Endodermal cell (in vitro differentiated cells): ENCODE results near the gene NKD1. TPM values are rescaled to one million over a fixed set of nuclear protein-coding genes. Genes with fewer than 3 reads are reported as not detected.
A peak's percentile ranks its signal among the peaks of the same experiment; 100 is the strongest.

ENCODE experiments used
- DNase-seq: peaks from one replicate; pipeline ENCODE4 v3.0.0-alpha.2; 2017
- H3K27ac ChIP-seq: 2 replicates; pipeline ENCODE4 v1.5.1; 2013; ENCODE audit warnings: mild to moderate bottlenecking, low read depth, low read length, moderate library complexity
- H3K27me3 ChIP-seq: 2 replicates; pipeline ENCODE4 v1.6.1; 2013; ENCODE audit warnings: mild to moderate bottlenecking, low read length, moderate library complexity; ENCODE audit not compliant: insufficient read depth, control insufficient read depth, poor library complexity, severe bottlenecking
- H3K36me3 ChIP-seq: 2 replicates; pipeline ENCODE4 v1.7.0; 2013; ENCODE audit warnings: mild to moderate bottlenecking, low read length, moderate library complexity; ENCODE audit not compliant: control insufficient read depth, insufficient read depth
- H3K4me1 ChIP-seq: one replicate; pipeline ENCODE4 v1.7.0; 2013; ENCODE audit warnings: low read length; ENCODE audit not compliant: control insufficient read depth, insufficient read depth
- H3K4me3 ChIP-seq: 2 replicates; pipeline ENCODE4 v1.5.1; 2013; ENCODE audit warnings: mild to moderate bottlenecking, low read length, moderate library complexity
- H3K9ac ChIP-seq: 2 replicates; pipeline ENCODE4 v1.6.1; 2013; ENCODE audit warnings: mild to moderate bottlenecking, low read length, moderate library complexity; ENCODE audit not compliant: poor library complexity, severe bottlenecking; ENCODE audit errors: extremely low read depth
- H3K9me3 ChIP-seq: 2 replicates; pipeline ENCODE4 v1.6.1; 2013; ENCODE audit warnings: mild to moderate bottlenecking, low read length, moderate library complexity; ENCODE audit not compliant: control insufficient read depth
- H3K27ac Mint-ChIP-seq: 2 replicates; pipeline ENCODE4 v1.8.0; 2020; ENCODE audit warnings: mixed read lengths
- H3K27me3 Mint-ChIP-seq: 2 replicates; pipeline ENCODE4 v1.8.0; 2021; ENCODE audit warnings: mild to moderate bottlenecking, mixed read lengths; ENCODE audit not compliant: insufficient read depth
- H3K36me3 Mint-ChIP-seq: 2 replicates; pipeline ENCODE4 v1.8.0; 2020; ENCODE audit warnings: low read depth, mixed read lengths
- H3K4me1 Mint-ChIP-seq: 2 replicates; pipeline ENCODE4 v1.8.0; 2020; ENCODE audit warnings: mixed read lengths
- H3K4me3 Mint-ChIP-seq: 2 replicates; pipeline ENCODE4 v1.8.0; 2020; ENCODE audit warnings: mild to moderate bottlenecking, moderate library complexity, mixed read lengths
- H3K9me3 Mint-ChIP-seq: 2 replicates; pipeline ENCODE4 v1.8.0; 2020; ENCODE audit warnings: mild to moderate bottlenecking, mixed read lengths
- CTCF ChIP-seq: fragments of 200-600 bp; sonication (generic); conservative IDR thresholded peaks from 2 replicates; pipeline ENCODE4 v1.5.0; 2021; ENCODE audit warnings: antibody characterized with exemption, mild to moderate bottlenecking
- WGBS, 2 experiments: methylation state at CpG; one replicate each; pipeline versions ENCODE4 v1.1.5 to v1.1.7; 2013; ENCODE audit warnings: missing lambda C conversion rate in 2 of 2, mixed read lengths in 1 of 2; ENCODE audit not compliant: insufficient coverage in 1 of 2, insufficient read length in 1 of 2; 5-methylcytosine and 5-hydroxymethylcytosine counted together
- total RNA-seq, 2 donors: library from RNA; stranded (reverse); fragmentation: NEBNext Ultra II Directional in 1 of 2; extraction: Animal tissue kit (Norgen Biotek cat#: 25700) in 1 of 2; gene quantifications; 2 replicates in 1 of 2; 3 replicates in 1 of 2; pipeline ENCODE4 v1.2.1, GENCODE V29; 2021

The NKD1 gene
- total RNA-seq, 2 donors from 2014 or later: 7.0 to 9.5 TPM

GRCh38 chr16:50615891-50616290 lies 67.7 kb downstream of the NKD1 start:
- H3K4me1 ChIP-seq: no peaks in the 10 kb centered on the region
- Mint-ChIP-seq H3K9me3 (no peaks in the 10 kb centered on the region), H3K36me3 (no peaks in the 10 kb centered on the region), H3K4me1 (peaks cover 19% of the 10 kb centered on the region), H3K27me3 (no peaks in the 10 kb centered on the region), H3K27ac (no peak overlapping the region), H3K4me3 (no peak overlapping the region)
- no peak overlapping the region for H3K4me3 ChIP-seq
- DNase-seq: no peak
- H3K27ac ChIP-seq: no peak overlapping the region
- H3K9ac ChIP-seq: no peak overlapping the region
- H3K27me3 ChIP-seq: no peaks in the 10 kb centered on the region
- peaks cover 4% of the 10 kb centered on the region for H3K36me3 ChIP-seq
- TF ChIP-seq CTCF: no peak
- WGBS, 2 experiments: 91 to 92% methylated on average over 5 of the region's 5 CpGs
- H3K9me3 ChIP-seq: no peaks in the 10 kb centered on the region

GRCh38 chr16:50616386-50616785 lies 68.2 kb downstream of the NKD1 start:
- no peaks in the 10 kb centered on the region for H3K27me3 ChIP-seq
- no peak for DNase-seq
- no peaks in the 10 kb centered on the region for H3K9me3 Mint-ChIP-seq
- no peaks in the 10 kb centered on the region for H3K36me3 Mint-ChIP-seq
- H3K9me3 ChIP-seq: no peaks in the 10 kb centered on the region
- H3K4me3 ChIP-seq: no peak overlapping the region
- no peaks in the 10 kb centered on the region for H3K4me1 ChIP-seq
- no peak overlapping the region for H3K9ac ChIP-seq
- H3K27me3 Mint-ChIP-seq: no peaks in the 10 kb centered on the region
- H3K27ac ChIP-seq: no peak overlapping the region
- H3K36me3 ChIP-seq: peaks cover 4% of the 10 kb centered on the region
- H3K4me1 Mint-ChIP-seq: peaks cover 18% of the 10 kb centered on the region
- WGBS, 2 experiments: 94 to 100% methylated on average over 3 to 6 of the region's 6 CpGs
- H3K27ac Mint-ChIP-seq: no peak overlapping the region
- no peak for TF ChIP-seq CTCF
- no peak overlapping the region for H3K4me3 Mint-ChIP-seq

GRCh38 chr16:50616883-50617645 lies 68.9 kb downstream of the NKD1 start:
- H3K27ac Mint-ChIP-seq: no peak overlapping the region
- WGBS, 2 experiments: 78 to 83% methylated on average over 5 to 9 of the region's 11 CpGs

More at GRCh38 chr16:50616883-50617645, 68.9 kb downstream of the NKD1 start:
- H3K27ac ChIP-seq: no peak overlapping the region
- no peaks in the 10 kb centered on the region for H3K4me1 ChIP-seq
- no peaks in the 10 kb centered on the region for H3K9me3 ChIP-seq
- H3K4me3 ChIP-seq: no peak overlapping the region
- H3K9ac ChIP-seq: no peak overlapping the region
- H3K27me3 ChIP-seq: no peaks in the 10 kb centered on the region
- Mint-ChIP-seq H3K4me3 (no peak overlapping the region), H3K4me1 (peaks cover 13% of the 10 kb centered on the region), H3K36me3 (no peaks in the 10 kb centered on the region), H3K27me3 (no peaks in the 10 kb centered on the region), H3K9me3 (no peaks in the 10 kb centered on the region)
- H3K36me3 ChIP-seq: peaks cover 4% of the 10 kb centered on the region
- DNase-seq: peak; percentile 70
- no peak for TF ChIP-seq CTCF
